CD4-positive, alpha-beta T cell (primary cell): ENCODE data around the gene TCEA3. TPM values are rescaled to one million over a fixed set of nuclear protein-coding genes. Genes with fewer than 3 reads are reported as not detected.

Source experiments
- ATAC-seq: fragments of 200-7000 bp; cut with Tn5 transposase; one replicate; pipeline ENCODE4 v1.10.0; 2022; ENCODE audit warnings: mild to moderate bottlenecking; ENCODE audit not compliant: poor library complexity
- CTCF ChIA-PET: fragments of 350-600 bp; sonication (Branson Sonifier 250); formaldehyde crosslinking; loops from one replicate; lab custom pipeline; 2021; ENCODE audit warnings: antibody characterized with exemption, inconsistent platforms; lab: Charles Lee
- POLR2A ChIA-PET: fragments of 350-600 bp; sonication (Branson Sonifier 250); formaldehyde crosslinking; loops from one replicate; lab custom pipeline; 2021; ENCODE audit warnings: antibody characterized with exemption, inconsistent platforms; lab: Charles Lee
- DNase-seq, 14 experiments: peaks; one replicate each; pipeline ENCODE4 v3.0.0-alpha.2; 2013 to 2020; ENCODE audit warnings: mixed read lengths in 2 of 14
- H3K27ac ChIP-seq, 2 donors: one replicate each; pipeline versions ENCODE4 v1.5.1 to v1.7.0; 2013; ENCODE audit warnings: low read length in 2 of 2, low read depth in 1 of 2, mild to moderate bottlenecking in 1 of 2
- H3K27me3 ChIP-seq, 2 experiments: 1 replicate in 1 of 2; 2 replicates in 1 of 2; pipeline versions ENCODE4 v1.6.1 to v1.7.0; 2013; ENCODE audit warnings: low read length in 2 of 2, control low read depth in 1 of 2, mild to moderate bottlenecking in 1 of 2, moderate library complexity in 1 of 2; ENCODE audit not compliant: insufficient read depth in 2 of 2, control insufficient read depth in 1 of 2
- H3K36me3 ChIP-seq: one replicate; pipeline ENCODE4 v1.6.1; 2013; ENCODE audit warnings: low read length, control low read depth; ENCODE audit not compliant: insufficient read depth
- H3K4me1 ChIP-seq: one replicate; pipeline ENCODE4 v1.6.1; 2013; ENCODE audit warnings: low read length, control low read depth; ENCODE audit not compliant: insufficient read depth
- H3K4me3 ChIP-seq: one replicate; pipeline ENCODE4 v1.5.1; 2013; ENCODE audit warnings: mild to moderate bottlenecking, low read length, moderate library complexity
- H3K9me3 ChIP-seq, 2 experiments: 1 replicate in 1 of 2; 2 replicates in 1 of 2; pipeline versions ENCODE4 v1.6.1 to v1.7.0; 2013; ENCODE audit warnings: low read length in 2 of 2, mild to moderate bottlenecking in 2 of 2, control low read depth in 1 of 2, moderate library complexity in 1 of 2; ENCODE audit not compliant: control insufficient read depth in 1 of 2, insufficient read depth in 1 of 2
- H3K27ac Mint-ChIP-seq: one replicate; pipeline ENCODE4 v1.8.0; 2020; ENCODE audit warnings: mixed read lengths
- H3K27me3 Mint-ChIP-seq: one replicate; pipeline ENCODE4 v1.8.0; 2021; ENCODE audit warnings: mixed read lengths
- H3K36me3 Mint-ChIP-seq: one replicate; pipeline ENCODE4 v1.8.0; 2021; ENCODE audit warnings: low read depth, mixed read lengths
- H3K4me1 Mint-ChIP-seq: one replicate; pipeline ENCODE4 v1.8.0; 2021; ENCODE audit warnings: low read depth, mixed read lengths
- H3K4me3 Mint-ChIP-seq: one replicate; pipeline ENCODE4 v1.8.0; 2020; ENCODE audit warnings: mild to moderate bottlenecking, mixed read lengths
- H3K9me3 Mint-ChIP-seq: one replicate; pipeline ENCODE4 v1.8.0; 2020; ENCODE audit warnings: mixed read lengths
- intact Hi-C, 2 experiments: fragments of 100-400 bp; cut with DNase I in 1 of 2; cut with micrococcal nuclease in 1 of 2; formaldehyde crosslinking; loops; one replicate each; pipeline versions ENCODE4 v1.15.1 to v1.9.0; 2023 to 2025; cut with DNase I, micrococcal nuclease
- polyA plus RNA-seq, 2 donors: library from polyadenylated mRNA; unstranded; fragments of 120-200 nt; gene quantifications; one replicate each; pipeline ENCODE4 v1.2.1, GENCODE V29; 2013
- total RNA-seq, 174 experiments: library from RNA in 2 of 174; stranded (reverse) in 2 of 174; gene quantifications; one replicate each; pipeline ENCODE4 v1.2.3 and lab custom pipeline; 2021 to 2026
- TF ChIP-seq, protein P1 (sequence below): fragments of 200-600 bp; IDR thresholded peaks from one replicate; pipeline ENCODE4 v1.8.0; 2022; ENCODE audit warnings: antibody characterized with exemption, mild to moderate bottlenecking

Gene TCEA3
- 10 to 100 TPM; 33.1 to 34.6 TPM for total RNA-seq
- 24.0 TPM for polyA plus RNA-seq (2013, experiment 1 of 2)
- 25.3 TPM for polyA plus RNA-seq (2013, experiment 2 of 2)
- total RNA-seq (lab: John Stamatoyannopoulos, UW): 1.7 to 50.3 (median 18.1) reads per million in 172 experiments

- Histone ChIP-seq H3K4me1 (peaks cover 37% of the 10 kb centered on the region), H3K27ac (peak within 1 kb of the TSS in 1 of 2 donors; percentile 5), H3K4me3 (peak within 1 kb of the TSS; percentile 63), H3K36me3 (no peaks in the 10 kb centered on the region), H3K27me3 (peaks cover 0 to 7% of the 10 kb centered on the region in 2 experiments), H3K9me3 (peaks cover 0 to 4% of the 10 kb centered on the region in 2 experiments)
- POLR2A ChIA-PET: interaction anchor here (0.6 to 5.4 kb wide), 7 partner anchors 9 to 407 kb away, joined by 3 to 33 read pairs (median 3); partner anchors contain the start of genes ASAP3, E2F2 and HNRNPR
- ATAC-seq (peak; percentile 32), DNase-seq (peak in 11 of 14 experiments; percentile 12 to 65 (median 41))
- peaks cover 30% of the 10 kb centered on the region for H3K4me1 Mint-ChIP-seq
- H3K27me3 Mint-ChIP-seq: no peaks in the 10 kb centered on the region
- CTCF ChIA-PET: interaction anchor here (1.0 kb wide), 1 partner anchor 21 kb away, joined by 3 read pairs; no protein-coding TSS in a partner anchor
- H3K4me3 Mint-ChIP-seq: peak within 1 kb of the TSS; percentile 87
- H3K36me3 Mint-ChIP-seq: no peaks in the 10 kb centered on the region
- H3K27ac Mint-ChIP-seq: peak within 1 kb of the TSS; percentile 78
- intact Hi-C loops: loop anchor here (5.0 to 10.0 kb wide), 3 partner anchors 58 to 108 kb away; partner anchors contain the start of genes ASAP3 (in 2 of the 2) and E2F2 (in 1 of the 2)
- H3K9me3 Mint-ChIP-seq: no peaks in the 10 kb centered on the region
- TF ChIP-seq, protein P1, sequence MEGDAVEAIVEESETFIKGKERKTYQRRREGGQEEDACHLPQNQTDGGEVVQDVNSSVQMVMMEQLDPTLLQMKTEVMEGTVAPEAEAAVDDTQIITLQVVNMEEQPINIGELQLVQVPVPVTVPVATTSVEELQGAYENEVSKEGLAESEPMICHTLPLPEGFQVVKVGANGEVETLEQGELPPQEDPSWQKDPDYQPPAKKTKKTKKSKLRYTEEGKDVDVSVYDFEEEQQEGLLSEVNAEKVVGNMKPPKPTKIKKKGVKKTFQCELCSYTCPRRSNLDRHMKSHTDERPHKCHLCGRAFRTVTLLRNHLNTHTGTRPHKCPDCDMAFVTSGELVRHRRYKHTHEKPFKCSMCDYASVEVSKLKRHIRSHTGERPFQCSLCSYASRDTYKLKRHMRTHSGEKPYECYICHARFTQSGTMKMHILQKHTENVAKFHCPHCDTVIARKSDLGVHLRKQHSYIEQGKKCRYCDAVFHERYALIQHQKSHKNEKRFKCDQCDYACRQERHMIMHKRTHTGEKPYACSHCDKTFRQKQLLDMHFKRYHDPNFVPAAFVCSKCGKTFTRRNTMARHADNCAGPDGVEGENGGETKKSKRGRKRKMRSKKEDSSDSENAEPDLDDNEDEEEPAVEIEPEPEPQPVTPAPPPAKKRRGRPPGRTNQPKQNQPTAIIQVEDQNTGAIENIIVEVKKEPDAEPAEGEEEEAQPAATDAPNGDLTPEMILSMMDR: no peak
Observed at GRCh38 chr1:23424293-23425192, at the start of gene TCEA3. Gene TCEA3 (minus strand): TSS chr1:23424748. CDS start chr1:23424633, 115 bp downstream.

GRCh38 chr1:23473037-23473800 is 48.7 kb upstream of the TCEA3 start:
- Mint-ChIP-seq H3K27me3 (peaks cover 12% of the 10 kb centered on the region), H3K4me3 (no peak overlapping the region), H3K9me3 (no peaks in the 10 kb centered on the region), H3K27ac (no peak overlapping the region), H3K36me3 (no peaks in the 10 kb centered on the region), H3K4me1 (no peaks in the 10 kb centered on the region)
- POLR2A ChIA-PET: no interaction called here
- intact Hi-C loops: no loop called here
- no peak for ATAC-seq
- H3K9me3 ChIP-seq: no peaks in the 10 kb centered on the region
- H3K36me3 ChIP-seq: no peaks in the 10 kb centered on the region
- CTCF ChIA-PET: no interaction called here
- H3K27ac ChIP-seq: no peak overlapping the region
- H3K4me3 ChIP-seq: no peak overlapping the region
- H3K4me1 ChIP-seq: no peaks in the 10 kb centered on the region
- H3K27me3 ChIP-seq: peaks cover 0 to 6% of the 10 kb centered on the region in 2 experiments
- no peak for DNase-seq
- TF ChIP-seq, protein P1: no peak

DNA sequence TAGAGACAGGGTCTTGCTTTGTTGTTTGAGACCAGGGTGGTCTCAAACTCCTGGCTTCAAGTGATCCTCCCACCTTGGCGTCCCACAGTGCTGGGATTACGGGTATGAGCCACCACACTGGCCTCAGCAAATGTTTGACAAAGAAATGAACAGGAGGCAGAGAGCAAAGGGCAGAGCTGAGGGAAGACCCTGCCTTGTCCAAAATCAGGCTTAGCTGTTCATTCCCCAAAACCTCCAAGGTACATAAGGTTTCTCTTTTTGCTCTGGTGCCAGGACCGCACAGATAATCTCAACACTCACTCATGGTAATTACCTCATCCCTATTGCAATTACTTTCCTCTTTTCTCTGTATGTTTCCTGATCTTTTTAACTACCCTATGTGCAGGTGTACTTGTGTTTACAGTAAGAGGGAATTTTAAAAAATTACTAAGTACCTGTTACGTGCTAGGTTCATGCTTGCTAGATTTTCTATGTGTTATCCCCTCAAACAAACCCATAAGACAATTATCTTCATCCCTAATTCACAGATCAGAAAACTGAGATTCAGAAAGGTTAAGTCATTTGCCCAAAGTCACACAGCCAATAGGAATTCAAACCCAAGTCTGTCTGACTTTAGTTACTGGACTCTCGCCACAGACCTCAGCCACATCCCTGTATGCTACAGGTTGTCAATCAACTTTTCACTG is 47.9 kb upstream of the TCEA3 start:
- Histone ChIP-seq H3K4me3 (no peak overlapping the region), H3K27me3 (peaks cover 0 to 6% of the 10 kb centered on the region in 2 experiments), H3K4me1 (no peaks in the 10 kb centered on the region), H3K27ac (no peak overlapping the region), H3K36me3 (no peaks in the 10 kb centered on the region), H3K9me3 (no peaks in the 10 kb centered on the region)
- H3K4me3 Mint-ChIP-seq: no peak overlapping the region
- ChIA-PET CTCF (no interaction called here), POLR2A (no interaction called here)
- peaks cover 9% of the 10 kb centered on the region for H3K27me3 Mint-ChIP-seq
- H3K27ac Mint-ChIP-seq: no peak overlapping the region
- DNase-seq: no peak
- intact Hi-C loops: no loop called here
- no peaks in the 10 kb centered on the region for H3K36me3 Mint-ChIP-seq
- TF ChIP-seq, protein P1: no peak
- ATAC-seq: no peak
- H3K9me3 Mint-ChIP-seq: no peaks in the 10 kb centered on the region
- no peaks in the 10 kb centered on the region for H3K4me1 Mint-ChIP-seq
